Uterus (tissue), 2 donors: Measurements from ENCODE around the gene DPP6.

ENCODE experiments used
- CTCF ChIP-seq, 4 experiments: fragments of 200-600 bp in 2 of 4; fragments of 450-650 bp in 2 of 4; sonication (generic) in 2 of 4; IDR thresholded peaks; one replicate each; pipeline ENCODE4 v1.5.1; 2016 to 2019; ENCODE audit warnings: antibody characterized with exemption in 4 of 4, mild to moderate bottlenecking in 2 of 4, moderate library complexity in 1 of 4
- POLR2A ChIP-seq, 2 donors: fragments of 450-650 bp; IDR thresholded peaks; one replicate each; pipeline ENCODE4 v1.6.1; 2016; ENCODE audit warnings: antibody characterized with exemption in 2 of 2, mild to moderate bottlenecking in 1 of 2, moderate library complexity in 1 of 2

DNA sequence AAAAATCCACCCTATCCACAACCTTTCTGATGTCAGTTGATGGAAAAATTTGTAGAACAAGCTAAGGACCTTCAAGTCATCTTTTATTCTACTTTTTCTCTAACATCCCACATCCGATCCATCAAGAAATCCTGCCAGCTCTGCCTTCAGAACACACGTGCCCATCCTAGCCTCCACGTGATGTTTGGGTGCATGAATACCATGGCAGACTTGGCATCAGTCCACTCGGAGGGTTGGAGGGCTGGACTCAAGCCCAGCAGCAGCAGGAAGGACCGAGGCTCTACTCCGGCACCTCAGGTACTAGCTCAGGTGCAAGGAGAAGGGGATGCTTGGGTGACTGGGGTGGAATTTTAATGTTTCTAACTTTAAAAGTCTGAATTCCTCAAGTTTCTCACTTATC is 428.6 kb downstream of the DPP6 start:
- TF ChIP-seq CTCF (IDR thresholded peaks at IDR 0.05), result no peak
- TF ChIP-seq POLR2A (IDR thresholded peaks at IDR 0.05), result no peak
